GM13976 (cell line): ENCODE results near the gene TPGS2.

Experiments
- DNase-seq: peaks from one replicate; pipeline ENCODE4 v3.0.0; 2012; ENCODE audit warnings: low spot score
- in situ Hi-C: fragments of 300-500 bp; cut with MboI; formaldehyde crosslinking; loops from one replicate; pipeline ENCODE4 v1.12.0; 2022; ENCODE audit warnings: low sequenced_read_pairs, mixed read lengths, inconsistent platforms; ENCODE audit not compliant: unreplicated experiment
- TF ChIP-seq, protein P1 (sequence below): IDR thresholded peaks from 2 replicates; pipeline ENCODE4 v1.5.1; 2012; ENCODE audit warnings: borderline replicate concordance, mild to moderate bottlenecking; ENCODE audit not compliant: insufficient read depth; ENCODE audit errors: extremely low read depth, missing control alignments, control extremely low read depth

The TPGS2 gene

GRCh38 chr18:36757081-36757480 is 71.7 kb downstream of the TPGS2 start:
- in situ Hi-C loops = no loop called here
- TF ChIP-seq, protein P1, sequence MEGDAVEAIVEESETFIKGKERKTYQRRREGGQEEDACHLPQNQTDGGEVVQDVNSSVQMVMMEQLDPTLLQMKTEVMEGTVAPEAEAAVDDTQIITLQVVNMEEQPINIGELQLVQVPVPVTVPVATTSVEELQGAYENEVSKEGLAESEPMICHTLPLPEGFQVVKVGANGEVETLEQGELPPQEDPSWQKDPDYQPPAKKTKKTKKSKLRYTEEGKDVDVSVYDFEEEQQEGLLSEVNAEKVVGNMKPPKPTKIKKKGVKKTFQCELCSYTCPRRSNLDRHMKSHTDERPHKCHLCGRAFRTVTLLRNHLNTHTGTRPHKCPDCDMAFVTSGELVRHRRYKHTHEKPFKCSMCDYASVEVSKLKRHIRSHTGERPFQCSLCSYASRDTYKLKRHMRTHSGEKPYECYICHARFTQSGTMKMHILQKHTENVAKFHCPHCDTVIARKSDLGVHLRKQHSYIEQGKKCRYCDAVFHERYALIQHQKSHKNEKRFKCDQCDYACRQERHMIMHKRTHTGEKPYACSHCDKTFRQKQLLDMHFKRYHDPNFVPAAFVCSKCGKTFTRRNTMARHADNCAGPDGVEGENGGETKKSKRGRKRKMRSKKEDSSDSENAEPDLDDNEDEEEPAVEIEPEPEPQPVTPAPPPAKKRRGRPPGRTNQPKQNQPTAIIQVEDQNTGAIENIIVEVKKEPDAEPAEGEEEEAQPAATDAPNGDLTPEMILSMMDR = peak; percentile 12
- peak; percentile 41 for DNase-seq

DNA sequence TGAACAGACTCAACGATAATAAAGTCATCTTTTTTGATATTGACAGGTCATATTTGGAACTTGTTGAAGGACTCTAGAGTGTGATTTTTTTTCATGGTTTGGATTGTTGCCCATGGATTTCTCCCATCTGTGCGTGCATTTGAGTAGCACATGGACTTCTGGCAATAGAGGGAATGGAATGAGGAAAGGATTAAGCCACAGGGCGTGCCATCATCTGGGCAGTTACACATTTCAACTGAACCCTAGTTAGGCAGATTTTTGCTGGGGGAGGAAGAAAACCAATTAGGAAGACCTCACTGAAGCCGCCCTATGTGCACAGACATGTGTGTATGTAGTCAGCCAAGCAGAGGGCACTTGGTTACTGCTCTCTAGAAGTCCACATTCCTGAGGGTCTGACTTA is 72.6 kb downstream of the TPGS2 start:
- DNase-seq = no peak
- in situ Hi-C loops = no loop called here

GRCh38 chr18:36752929-36753865 is 75.6 kb downstream of the TPGS2 start:
- in situ Hi-C loops = no loop called here
- TF ChIP-seq, protein P1 = no peak
- no peak for DNase-seq

More for the DNA sequence above, 72.6 kb downstream of the TPGS2 start:
- TF ChIP-seq, protein P1 = no peak

GRCh38 chr18:36745219-36745975 is 83.4 kb downstream of the TPGS2 start:
- TF ChIP-seq, protein P1 = no peak
- in situ Hi-C loops = no loop called here
- DNase-seq = no peak

GRCh38 chr18:36744261-36744876 is 84.4 kb downstream of the TPGS2 start:
- in situ Hi-C loops = no loop called here
- no peak for DNase-seq
- TF ChIP-seq, protein P1 = no peak
